Breast epithelium (tissue), 4 donors: ENCODE data around the gene CHDH. TPM values are rescaled to one million over a fixed set of nuclear protein-coding genes. Genes with fewer than 3 reads are reported as not detected.

Experiments
- DNase-seq, 2 donors: peaks; one replicate each; pipeline ENCODE4 v3.0.0-alpha.2; 2019; ENCODE audit warnings: low spot score in 2 of 2
- H3K27ac ChIP-seq, 2 donors: fragments of 200-600 bp; sonication (generic) in 1 of 2; one replicate each; pipeline ENCODE4 v1.5.1; 2016 to 2019; ENCODE audit warnings: mild to moderate bottlenecking in 1 of 2
- H3K27me3 ChIP-seq, 2 donors: fragments of 200-600 bp; sonication (generic) in 1 of 2; one replicate each; pipeline versions ENCODE4 v1.5.1 to v1.6.0; 2017 to 2019; ENCODE audit warnings: control low read depth in 1 of 2, mild to moderate bottlenecking in 1 of 2
- H3K36me3 ChIP-seq: fragments of 200-600 bp; one replicate; pipeline ENCODE4 v1.5.1; 2019
- H3K4me1 ChIP-seq, 2 donors: fragments of 200-600 bp; sonication (generic); one replicate each; pipeline ENCODE4 v1.5.1; 2016 to 2019; ENCODE audit warnings: control low read depth in 1 of 2
- H3K4me3 ChIP-seq, 3 donors: fragments of 200-600 bp; sonication (generic); 1 replicate in 2 of 3; 2 replicates in 1 of 3; pipeline ENCODE4 v1.5.1; 2016 to 2019; ENCODE audit warnings: mild to moderate bottlenecking in 3 of 3, moderate library complexity in 2 of 3
- H3K9me3 ChIP-seq, 2 donors: fragments of 200-600 bp; sonication (generic) in 1 of 2; one replicate each; pipeline ENCODE4 v1.5.1; 2016 to 2019; ENCODE audit warnings: control low read depth in 1 of 2
- POLR2A ChIP-seq: fragments of 450-650 bp; IDR thresholded peaks from one replicate; pipeline ENCODE4 v1.6.1; 2016; ENCODE audit warnings: antibody characterized with exemption, mild to moderate bottlenecking, moderate library complexity
- POLR2AphosphoS5 ChIP-seq, 3 donors: sonication (generic); formaldehyde crosslinking; IDR thresholded peaks; one replicate each; pipeline ENCODE4 v1.6.1; 2017; ENCODE audit warnings: antibody characterized with exemption in 3 of 3
- intact Hi-C: fragments of 100-400 bp; cut with DNase I; formaldehyde crosslinking; loops from one replicate; pipeline ENCODE4 v1.15.1; 2023; ENCODE audit warnings: low total_unique reads
- total RNA-seq, 3 donors: library from RNA; depleted of rRNA; stranded (reverse); fragments of >200 nt; gene quantifications; one replicate each; pipeline ENCODE4 v1.1.0, GENCODE V29; 2016
- TF ChIP-seq, protein P1 (sequence below), 3 donors: fragments of 450-650 bp; IDR thresholded peaks; one replicate each; pipeline ENCODE4 v1.5.1; 2016 to 2017; ENCODE audit warnings: antibody characterized with exemption in 3 of 3, mild to moderate bottlenecking in 3 of 3, moderate library complexity in 3 of 3

CHDH gene, protein sequence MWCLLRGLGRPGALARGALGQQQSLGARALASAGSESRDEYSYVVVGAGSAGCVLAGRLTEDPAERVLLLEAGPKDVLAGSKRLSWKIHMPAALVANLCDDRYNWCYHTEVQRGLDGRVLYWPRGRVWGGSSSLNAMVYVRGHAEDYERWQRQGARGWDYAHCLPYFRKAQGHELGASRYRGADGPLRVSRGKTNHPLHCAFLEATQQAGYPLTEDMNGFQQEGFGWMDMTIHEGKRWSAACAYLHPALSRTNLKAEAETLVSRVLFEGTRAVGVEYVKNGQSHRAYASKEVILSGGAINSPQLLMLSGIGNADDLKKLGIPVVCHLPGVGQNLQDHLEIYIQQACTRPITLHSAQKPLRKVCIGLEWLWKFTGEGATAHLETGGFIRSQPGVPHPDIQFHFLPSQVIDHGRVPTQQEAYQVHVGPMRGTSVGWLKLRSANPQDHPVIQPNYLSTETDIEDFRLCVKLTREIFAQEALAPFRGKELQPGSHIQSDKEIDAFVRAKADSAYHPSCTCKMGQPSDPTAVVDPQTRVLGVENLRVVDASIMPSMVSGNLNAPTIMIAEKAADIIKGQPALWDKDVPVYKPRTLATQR
- 10 to 100 TPM in 2 of 3 donors, 1 to 10 TPM in 1; 2.9 to 67.0 (median 27.9) TPM for total RNA-seq

DNA sequence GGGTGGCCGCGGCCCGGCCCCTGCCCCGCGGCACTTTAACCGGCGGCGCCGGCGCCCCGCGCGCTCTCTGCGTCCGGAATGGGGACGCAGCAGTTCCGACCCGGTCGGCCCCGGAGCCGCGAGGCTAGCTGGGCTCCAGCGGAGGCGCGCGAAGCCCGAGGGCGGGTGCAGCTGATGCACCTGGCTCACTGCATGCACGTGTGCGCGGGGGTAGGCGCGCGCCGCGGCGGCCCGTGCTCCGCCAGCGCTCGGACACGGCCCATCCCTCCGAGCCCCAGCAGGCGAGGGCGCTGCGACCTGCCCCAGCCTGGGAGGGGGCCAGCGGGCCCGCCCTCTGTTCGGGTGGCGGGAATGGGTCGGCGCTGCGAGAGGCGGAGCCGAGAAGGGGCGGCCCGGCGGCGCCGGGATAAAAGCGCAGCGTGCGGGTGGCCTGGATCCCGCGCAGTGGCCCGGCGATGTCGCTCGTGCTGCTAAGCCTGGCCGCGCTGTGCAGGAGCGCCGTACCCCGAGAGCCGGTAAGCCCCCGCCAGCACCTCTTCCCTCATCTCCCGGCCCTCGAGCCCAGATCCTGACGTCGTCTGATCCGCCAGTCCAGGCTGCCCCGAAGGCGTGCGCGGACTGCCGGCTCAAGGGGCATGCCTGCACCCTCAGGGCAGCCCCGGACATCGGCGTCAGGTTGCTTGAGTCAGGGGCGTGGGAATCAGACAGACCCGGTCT lies at the start of gene CHDH, which contains the start of gene IL17RB:
TSS of gene CHDH (minus strand) at position 286 of the 717 bp plus-strand sequence. CDS start 22,411 bp downstream, outside the sequence.
TSS of gene IL17RB (plus strand) at position 435 of the 717 bp plus-strand sequence. CDS start at position 456, 21 bp downstream.
- TF ChIP-seq, protein P1, sequence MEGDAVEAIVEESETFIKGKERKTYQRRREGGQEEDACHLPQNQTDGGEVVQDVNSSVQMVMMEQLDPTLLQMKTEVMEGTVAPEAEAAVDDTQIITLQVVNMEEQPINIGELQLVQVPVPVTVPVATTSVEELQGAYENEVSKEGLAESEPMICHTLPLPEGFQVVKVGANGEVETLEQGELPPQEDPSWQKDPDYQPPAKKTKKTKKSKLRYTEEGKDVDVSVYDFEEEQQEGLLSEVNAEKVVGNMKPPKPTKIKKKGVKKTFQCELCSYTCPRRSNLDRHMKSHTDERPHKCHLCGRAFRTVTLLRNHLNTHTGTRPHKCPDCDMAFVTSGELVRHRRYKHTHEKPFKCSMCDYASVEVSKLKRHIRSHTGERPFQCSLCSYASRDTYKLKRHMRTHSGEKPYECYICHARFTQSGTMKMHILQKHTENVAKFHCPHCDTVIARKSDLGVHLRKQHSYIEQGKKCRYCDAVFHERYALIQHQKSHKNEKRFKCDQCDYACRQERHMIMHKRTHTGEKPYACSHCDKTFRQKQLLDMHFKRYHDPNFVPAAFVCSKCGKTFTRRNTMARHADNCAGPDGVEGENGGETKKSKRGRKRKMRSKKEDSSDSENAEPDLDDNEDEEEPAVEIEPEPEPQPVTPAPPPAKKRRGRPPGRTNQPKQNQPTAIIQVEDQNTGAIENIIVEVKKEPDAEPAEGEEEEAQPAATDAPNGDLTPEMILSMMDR (IDR thresholded peaks at IDR 0.05), result no peak
- TF ChIP-seq POLR2AphosphoS5 (IDR thresholded peaks at IDR 0.05), result peak in 2 of 3 donors; percentile 14 to 44
- Histone ChIP-seq H3K36me3 (no peaks in the 10 kb centered on the region), H3K4me3 (peak within 1 kb of the TSS; percentile 55 to 81 (median 71)), H3K27me3 (no peaks in the 10 kb centered on the region), H3K4me1 (peaks cover 8 to 26% of the 10 kb centered on the region in 2 donors), H3K27ac (peak within 1 kb of the TSS; percentile 87 to 97), H3K9me3 (no peaks in the 10 kb centered on the region)
- DNase-seq, result peak; percentile 76 to 87
- intact Hi-C loops, result no loop called here

DNA sequence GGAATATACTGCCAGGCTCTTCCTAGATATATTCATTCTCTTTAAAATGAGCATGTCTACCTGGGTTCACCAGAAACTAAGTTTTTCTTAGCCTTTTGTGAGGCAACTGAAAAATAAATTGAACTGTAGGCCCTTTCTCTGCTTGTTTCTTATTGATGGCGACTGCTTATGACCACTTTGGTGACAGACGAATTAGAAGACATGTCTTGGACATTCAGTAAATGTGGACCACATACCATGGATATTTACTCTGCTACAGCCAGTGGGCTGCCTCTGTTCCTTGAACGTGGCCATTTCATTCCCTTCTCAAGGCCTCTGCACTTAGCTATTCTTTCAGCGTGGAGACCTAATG lies 46.0 kb upstream of the CHDH start:
- Histone ChIP-seq H3K4me1 (peaks cover 0 to 4% of the 10 kb centered on the region in 2 donors), H3K4me3 (peak overlapping the region; percentile 70 to 80 (median 75)), H3K27ac (peak overlapping the region; percentile 93 to 98), H3K27me3 (no peaks in the 10 kb centered on the region), H3K36me3 (no peaks in the 10 kb centered on the region), H3K9me3 (no peaks in the 10 kb centered on the region)
- TF ChIP-seq, protein P1 (IDR thresholded peaks at IDR 0.05), result no peak
- TF ChIP-seq POLR2AphosphoS5 (IDR thresholded peaks at IDR 0.05) (no peak), POLR2A (no peak)
- DNase-seq, result no peak
- intact Hi-C loops, result no loop called here

DNA sequence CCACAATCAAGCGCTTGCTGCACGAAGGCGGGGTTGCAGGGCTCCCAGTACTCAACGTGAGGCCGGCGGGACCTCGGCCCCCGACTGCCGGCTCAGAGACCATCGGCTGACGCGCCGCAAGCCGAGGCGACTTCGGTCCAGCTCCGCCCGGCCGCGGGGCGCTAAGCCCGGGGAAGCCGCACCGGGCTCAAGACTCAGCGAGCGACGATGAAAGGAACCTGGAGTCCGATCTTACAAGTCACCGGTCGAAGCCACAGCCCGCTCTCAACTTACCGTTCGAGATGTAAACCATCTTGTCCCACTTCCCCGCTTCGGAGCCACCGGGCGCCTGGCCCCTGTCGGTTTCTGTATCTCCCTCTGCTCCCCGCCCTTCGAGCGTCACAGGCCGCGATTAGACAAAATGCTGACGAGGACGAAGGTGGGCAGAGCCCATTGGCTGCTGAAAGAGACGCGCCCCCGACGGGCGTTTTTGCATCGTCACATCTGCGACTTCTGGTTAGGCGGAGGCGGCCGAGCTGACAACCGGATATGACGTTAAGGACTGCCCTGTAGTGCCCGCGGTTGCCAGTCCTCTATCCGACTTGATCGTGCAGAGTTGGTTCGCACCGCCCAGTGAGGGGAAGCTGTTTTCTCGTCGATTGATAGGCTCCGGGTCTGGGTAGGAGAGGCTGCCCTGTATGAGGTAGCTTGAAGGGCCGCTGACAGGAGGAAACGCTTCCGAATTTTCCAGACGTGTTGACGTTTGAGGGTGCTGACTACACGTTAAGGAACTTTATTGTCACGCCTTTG lies 45.5 kb upstream of the CHDH start, which contains the start of gene SELENOK:
TSS of gene SELENOK (minus strand) at position 363 of the 789 bp plus-strand sequence.
- intact Hi-C loops, result no loop called here
- peak; percentile 99 for DNase-seq
- TF ChIP-seq, protein P1 (IDR thresholded peaks at IDR 0.05), result no peak
- TF ChIP-seq POLR2AphosphoS5 (IDR thresholded peaks at IDR 0.05) (peak; percentile 89 to 99 (median 93)), POLR2A (peak; percentile 89)

DNA sequence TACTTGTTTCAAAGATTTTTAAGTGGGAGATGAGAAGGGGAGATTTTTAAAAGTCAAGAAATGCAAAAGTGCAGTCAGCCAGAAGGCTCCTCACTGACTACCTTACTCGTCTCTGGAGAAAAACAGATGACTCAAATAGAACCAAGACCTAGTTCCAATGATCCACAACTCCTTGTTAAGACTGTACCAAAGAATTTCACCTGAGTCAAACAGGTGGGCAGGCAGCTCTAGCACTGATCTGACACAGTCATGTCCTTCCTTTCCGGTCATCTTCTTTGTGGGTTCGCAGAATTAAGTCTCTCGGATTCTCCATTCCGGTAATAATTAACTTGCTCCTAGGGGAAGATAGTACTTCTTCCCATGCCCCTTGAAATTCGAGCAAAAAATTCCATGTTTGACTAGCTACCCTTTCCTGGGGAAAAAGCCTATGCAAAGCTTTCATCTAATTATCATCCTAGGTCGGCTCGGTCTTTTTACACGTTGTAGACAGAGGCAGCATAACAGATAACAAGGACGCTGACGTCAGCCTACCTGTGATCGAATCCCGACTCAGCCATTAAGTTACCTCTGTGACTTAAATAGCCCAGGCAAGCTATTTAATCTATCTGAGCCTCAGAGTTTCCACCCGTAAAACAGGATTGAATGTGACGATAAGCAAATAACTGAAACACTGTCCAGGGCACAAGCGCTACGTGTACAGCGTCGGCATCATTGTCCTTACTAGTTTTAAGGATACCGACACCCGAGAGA lies 44.7 kb upstream of the CHDH start:
- no peaks in the 10 kb centered on the region for H3K9me3 ChIP-seq
- intact Hi-C loops, result no loop called here
- TF ChIP-seq, protein P1 (IDR thresholded peaks at IDR 0.05), result no peak
- TF ChIP-seq POLR2A (no peak), POLR2AphosphoS5 (IDR thresholded peaks at IDR 0.05) (no peak)
- no peak for DNase-seq
- H3K4me1 ChIP-seq, result peaks cover 0 to 4% of the 10 kb centered on the region in 2 donors
- peak overlapping the region; percentile 70 to 80 (median 75) for H3K4me3 ChIP-seq
- no peaks in the 10 kb centered on the region for H3K36me3 ChIP-seq
- peak overlapping the region; percentile 93 to 98 for H3K27ac ChIP-seq
- no peaks in the 10 kb centered on the region for H3K27me3 ChIP-seq

More for the DNA sequence above, 45.5 kb upstream of the CHDH start, which contains the start of gene SELENOK:
- Histone ChIP-seq H3K9me3 (no peaks in the 10 kb centered on the region), H3K27ac (peak within 1 kb of the TSS; percentile 93 to 98), H3K4me1 (peaks cover 0 to 4% of the 10 kb centered on the region in 2 donors), H3K27me3 (no peaks in the 10 kb centered on the region), H3K4me3 (peak within 1 kb of the TSS; percentile 70 to 80 (median 75)), H3K36me3 (no peaks in the 10 kb centered on the region)
